ENCODE measurements around the gene SPATA20.

GRCh38 chr17:50498021-50498874 is 48.7 kb upstream of the SPATA20 start:
- TF ChIP-seq CTCF (IDR thresholded peaks at IDR 0.05) (no peak), POLR2A (IDR thresholded peaks at IDR 0.05) (no peak)
